RPMI7951 (cell line): ENCODE measurements around the gene GRM7. TPM values are rescaled to one million over a fixed set of nuclear protein-coding genes. Genes with fewer than 3 reads are reported as not detected.

ENCODE experiments used
- DNase-seq: peaks from one replicate; pipeline ENCODE4 v3.0.0-alpha.2; 2012; ENCODE audit warnings: low read depth
- total RNA-seq: library from RNA; depleted of rRNA; stranded (reverse); fragments of >200 nt; shearing (Covaris generic); gene quantifications from 2 replicates; pipeline ENCODE4 v1.2.3, GENCODE V29; 2014

GRM7 gene
- total RNA-seq, 1 experiment from 2014 or later: not detected

GRCh38 chr3:6971933-6972332 lies 111.0 kb downstream of the GRM7 start:
- DNase-seq: no peak

GRCh38 chr3:6985848-6986247 lies 124.9 kb downstream of the GRM7 start:
- no peak for DNase-seq

GRCh38 chr3:6989608-6990291 lies 128.8 kb downstream of the GRM7 start:
- DNase-seq: no peak

GRCh38 chr3:6994081-6994668 lies 133.3 kb downstream of the GRM7 start:
- DNase-seq: no peak

GRCh38 chr3:7000501-7000900 lies 139.6 kb downstream of the GRM7 start:
- DNase-seq: no peak

GRCh38 chr3:7001370-7001769 lies 140.5 kb downstream of the GRM7 start:
- DNase-seq: no peak

- no peak for DNase-seq
Observed at GRCh38 chr3:7015683-7016440, 154.9 kb downstream of the GRM7 start.

GRCh38 chr3:7025581-7026300 lies 164.8 kb downstream of the GRM7 start:
- no peak for DNase-seq

- DNase-seq: no peak
Observed at GRCh38 chr3:7029562-7029961, 168.6 kb downstream of the GRM7 start.

- no peak for DNase-seq
Observed at GRCh38 chr3:7038394-7038793, 177.5 kb downstream of the GRM7 start.

- DNase-seq: no peak
Observed at GRCh38 chr3:7062714-7063113, 201.8 kb downstream of the GRM7 start.

- DNase-seq: no peak
Observed at GRCh38 chr3:7070461-7070860, 209.5 kb downstream of the GRM7 start.

- DNase-seq: no peak
Observed at GRCh38 chr3:7074217-7074616, 213.3 kb downstream of the GRM7 start.

- DNase-seq: no peak
Observed at GRCh38 chr3:7075117-7075516, 214.2 kb downstream of the GRM7 start.

- no peak for DNase-seq
Observed at GRCh38 chr3:7075901-7076300, 215.0 kb downstream of the GRM7 start.

GRCh38 chr3:7082244-7082643 lies 221.3 kb downstream of the GRM7 start:
- DNase-seq: no peak

GRCh38 chr3:7086417-7086816 lies 225.5 kb downstream of the GRM7 start:
- DNase-seq: no peak

GRCh38 chr3:7095116-7095515 lies 234.2 kb downstream of the GRM7 start:
- no peak for DNase-seq

GRCh38 chr3:7100136-7100535 lies 239.2 kb downstream of the GRM7 start:
- no peak for DNase-seq

GRCh38 chr3:7106635-7107034 lies 245.7 kb downstream of the GRM7 start:
- DNase-seq: no peak

GRCh38 chr3:7112523-7113056 lies 251.7 kb downstream of the GRM7 start:
- DNase-seq: no peak

GRCh38 chr3:7144697-7145308 lies 283.9 kb downstream of the GRM7 start:
- no peak for DNase-seq
